ENCODE results near the gene COIL.

GRCh38 chr17:56979091-56979480, 18.2 kb upstream of the COIL start:
- TF ChIP-seq CTCF (conservative IDR thresholded peaks at IDR 0.05; ENCODE audit: low read length) (no peak), EZH2phosphoT487 (IDR thresholded peaks at IDR 0.05; ENCODE audit: borderline replicate concordance, low read depth, low read length) (no peak)
